D721Med (cell line): ENCODE data around the gene PNMA1.
"Not testable (repeated sequence)": the region's sequence is repeated elsewhere in the genome, so short reads cannot be mapped to it uniquely, and the experiment has no call there.

Experiments
- DNase-seq: peaks from one replicate; pipeline ENCODE4 v3.0.0; 2011; ENCODE audit warnings: low spot score; ENCODE audit not compliant: insufficient read length
- FAIRE-seq: peaks from 2 replicates; lab custom pipeline; 2011; peaks lifted over from hg19 to GRCh38; lab: Jason Lieb, UNC
- TF ChIP-seq, protein P1 (sequence below): IDR thresholded peaks from 2 replicates; pipeline ENCODE4 v1.5.1; 2012; ENCODE audit warnings: mild to moderate bottlenecking, control low read depth; ENCODE audit not compliant: insufficient read depth; ENCODE audit errors: missing control alignments

The PNMA1 gene

DNA sequence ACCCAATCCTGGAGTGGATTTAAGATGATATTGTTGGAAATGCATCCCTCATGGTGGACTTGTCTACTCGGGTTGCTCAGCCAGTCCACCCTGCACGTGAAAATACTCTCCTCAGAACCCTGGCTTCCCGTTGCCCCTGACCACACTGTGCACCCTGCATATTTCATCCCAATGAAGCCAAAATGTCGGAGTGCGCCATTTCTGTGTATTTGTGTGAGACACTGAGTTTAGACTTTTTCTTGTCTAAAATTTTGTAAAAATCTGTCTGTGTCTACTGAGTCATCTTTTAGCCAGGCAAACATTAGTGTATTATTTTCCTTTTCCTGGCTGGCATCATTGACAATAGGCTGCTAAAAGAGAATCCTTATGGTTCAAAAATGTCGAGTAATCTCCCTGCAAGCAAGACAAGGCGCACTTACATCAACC lies 485 bp upstream of the PNMA1 start:
- TF ChIP-seq, protein P1, sequence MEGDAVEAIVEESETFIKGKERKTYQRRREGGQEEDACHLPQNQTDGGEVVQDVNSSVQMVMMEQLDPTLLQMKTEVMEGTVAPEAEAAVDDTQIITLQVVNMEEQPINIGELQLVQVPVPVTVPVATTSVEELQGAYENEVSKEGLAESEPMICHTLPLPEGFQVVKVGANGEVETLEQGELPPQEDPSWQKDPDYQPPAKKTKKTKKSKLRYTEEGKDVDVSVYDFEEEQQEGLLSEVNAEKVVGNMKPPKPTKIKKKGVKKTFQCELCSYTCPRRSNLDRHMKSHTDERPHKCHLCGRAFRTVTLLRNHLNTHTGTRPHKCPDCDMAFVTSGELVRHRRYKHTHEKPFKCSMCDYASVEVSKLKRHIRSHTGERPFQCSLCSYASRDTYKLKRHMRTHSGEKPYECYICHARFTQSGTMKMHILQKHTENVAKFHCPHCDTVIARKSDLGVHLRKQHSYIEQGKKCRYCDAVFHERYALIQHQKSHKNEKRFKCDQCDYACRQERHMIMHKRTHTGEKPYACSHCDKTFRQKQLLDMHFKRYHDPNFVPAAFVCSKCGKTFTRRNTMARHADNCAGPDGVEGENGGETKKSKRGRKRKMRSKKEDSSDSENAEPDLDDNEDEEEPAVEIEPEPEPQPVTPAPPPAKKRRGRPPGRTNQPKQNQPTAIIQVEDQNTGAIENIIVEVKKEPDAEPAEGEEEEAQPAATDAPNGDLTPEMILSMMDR, result no peak
- no peak for FAIRE-seq
- no peak for DNase-seq

DNA sequence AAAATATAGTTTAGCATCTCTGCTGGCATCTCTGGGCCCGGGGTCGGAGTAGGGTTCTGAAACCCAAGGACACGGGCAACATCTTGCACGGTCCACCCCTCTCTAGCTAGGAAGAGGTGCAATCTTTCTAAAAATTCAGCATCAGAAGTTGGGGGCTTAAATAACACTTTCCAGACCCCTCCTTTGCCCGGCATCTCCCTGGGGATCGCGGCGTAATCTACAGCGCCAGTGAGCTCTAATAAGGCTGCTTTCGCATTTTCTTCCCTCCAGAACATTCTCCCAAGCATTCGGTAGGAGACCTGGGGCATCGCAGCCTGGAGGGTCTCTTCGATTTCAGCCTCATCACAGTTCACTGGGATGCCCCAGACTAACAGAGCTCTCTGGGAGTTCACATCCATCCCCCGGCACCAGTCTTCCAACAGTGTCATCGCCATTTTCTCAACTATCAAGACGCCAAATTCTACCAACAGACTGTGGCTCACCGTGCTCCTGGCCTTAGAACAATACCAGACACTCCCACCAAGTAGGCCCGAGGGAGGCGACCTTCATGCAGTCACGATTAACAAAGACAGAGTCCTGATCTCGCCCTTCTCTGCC lies 880 bp downstream of the PNMA1 start:
- TF ChIP-seq, protein P1, result no peak
- FAIRE-seq, result no peak
- DNase-seq, result no peak

DNA sequence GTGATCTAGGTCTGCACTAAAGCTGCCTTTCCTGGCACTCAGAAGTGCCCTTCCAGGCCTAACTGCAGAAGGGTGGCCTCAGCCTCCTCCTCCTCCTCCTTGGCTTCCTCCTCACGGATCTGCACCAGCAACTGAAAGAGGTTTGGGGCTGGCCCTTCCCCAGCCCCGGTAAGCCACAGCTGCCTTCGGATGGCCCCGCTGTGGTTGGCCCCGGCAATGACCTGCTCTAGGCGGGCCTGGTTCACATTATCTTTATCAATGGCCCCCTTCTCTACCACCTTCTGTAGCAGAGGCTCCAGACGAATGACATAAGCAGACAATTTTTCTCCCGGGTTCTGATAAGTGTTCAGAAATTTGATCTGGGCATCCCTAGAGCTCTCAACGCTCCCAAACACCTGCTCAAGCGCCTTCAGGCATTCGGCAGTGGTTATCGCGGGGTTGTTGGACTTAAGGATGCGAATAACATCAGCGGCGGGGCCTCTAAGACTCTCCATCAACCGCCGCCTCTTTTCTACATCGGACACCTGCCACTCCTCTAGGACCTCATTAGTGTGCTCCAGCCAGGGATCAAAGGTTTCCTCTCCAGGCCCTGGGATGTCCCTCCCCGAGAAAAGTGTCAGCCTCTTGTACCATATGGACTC lies 1.5 kb downstream of the PNMA1 start:
- TF ChIP-seq, protein P1, result no peak
- no peak for DNase-seq
- FAIRE-seq, result no peak

DNA sequence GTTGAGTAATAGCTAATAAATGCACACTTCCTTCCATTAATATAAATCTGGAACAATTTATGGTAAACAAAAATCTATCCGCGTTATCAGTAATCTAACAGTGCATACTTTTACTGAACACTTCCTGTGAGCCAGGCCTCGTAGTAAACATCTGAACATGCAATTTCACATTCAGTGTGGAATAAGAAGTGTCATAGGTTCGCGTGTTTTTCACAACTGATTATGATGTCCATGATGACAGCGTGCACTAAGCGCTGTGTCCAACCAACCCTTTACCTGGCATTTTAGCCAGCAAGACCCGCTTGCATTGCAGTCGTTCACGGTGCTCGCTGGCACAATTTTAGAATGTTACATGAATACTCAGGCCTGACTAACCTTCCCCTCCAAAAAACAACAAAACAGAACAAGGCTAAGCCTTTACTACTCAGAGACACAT lies 2.1 kb downstream of the PNMA1 start:
- FAIRE-seq, result no peak
- DNase-seq, result no peak
- TF ChIP-seq, protein P1, result no peak

DNA sequence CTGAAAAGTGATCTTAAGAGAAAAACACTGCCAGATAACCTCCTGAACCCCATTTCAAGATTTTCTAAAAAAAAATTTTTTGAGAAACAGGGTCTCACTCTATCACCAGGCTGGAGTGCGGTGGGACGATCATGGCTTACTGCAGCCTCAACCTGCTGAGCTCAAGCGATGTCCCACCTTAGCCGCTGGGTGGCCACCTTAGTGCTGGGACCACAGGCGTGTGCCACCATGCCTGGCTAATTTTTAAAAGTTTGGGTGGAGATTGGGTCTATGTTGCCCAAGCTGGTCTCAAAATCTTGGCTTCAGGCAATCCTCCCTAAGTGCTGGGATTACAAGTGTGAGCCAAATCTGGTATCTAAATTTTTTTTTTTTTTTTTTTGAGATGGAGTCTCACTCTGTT lies 3.4 kb downstream of the PNMA1 start:
- no peak for DNase-seq
- TF ChIP-seq, protein P1, result peak; percentile 9
- FAIRE-seq, result no peak

DNA sequence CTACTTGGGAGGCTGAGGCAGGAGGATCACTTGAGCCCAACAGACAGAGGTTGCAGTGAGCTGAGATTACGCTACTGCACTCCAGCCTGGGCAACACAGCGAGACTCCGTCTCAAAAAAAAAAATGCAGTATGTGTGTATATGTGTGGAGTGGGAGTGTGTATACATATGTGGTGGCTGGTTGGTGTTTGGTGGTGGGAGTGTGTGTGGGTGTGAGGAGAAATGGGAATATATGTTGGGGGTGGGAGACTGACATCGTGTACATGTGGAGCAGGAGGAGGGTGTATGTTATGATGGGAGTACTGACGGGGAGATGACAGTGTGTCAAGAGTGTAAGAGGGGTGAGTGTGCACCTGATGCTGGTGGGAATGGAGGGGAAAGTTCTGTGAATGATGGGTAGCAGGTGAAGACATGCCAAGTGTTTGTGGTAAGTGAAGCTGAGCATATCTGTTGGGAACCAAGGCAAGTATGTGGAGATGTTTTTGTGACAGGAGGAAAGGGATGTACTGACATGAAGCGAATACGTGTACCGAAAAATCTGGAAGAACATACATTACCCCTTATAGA lies 4.2 kb downstream of the PNMA1 start:
- DNase-seq (no peak), FAIRE-seq (no peak)
- TF ChIP-seq, protein P1, result no peak

DNA sequence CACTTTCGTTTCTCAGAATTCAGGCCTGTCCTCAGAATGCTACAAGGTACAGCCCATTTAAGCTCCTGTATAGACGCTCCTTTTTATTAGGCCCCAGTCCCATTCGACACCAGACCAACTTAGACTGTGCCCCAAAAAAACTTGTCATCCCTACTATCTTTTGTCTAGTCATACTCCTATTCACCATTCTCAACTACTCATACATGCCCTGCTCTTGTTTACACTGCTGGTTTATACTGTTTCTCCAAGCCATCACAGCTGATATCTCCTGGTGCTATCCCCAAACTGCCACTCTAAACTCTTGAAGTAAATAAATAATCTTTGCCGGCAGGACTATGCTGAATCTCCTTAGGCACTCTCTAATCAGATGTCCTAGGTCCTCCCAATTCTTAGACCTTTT lies 6.1 kb downstream of the PNMA1 start:
- FAIRE-seq, result not testable (repeated sequence)

More for the DNA sequence above, 6.1 kb downstream of the PNMA1 start:
- DNase-seq, result not testable (repeated sequence)
